Loucy (cell line): Measurements from ENCODE around the gene CHAF1B.

Experiments
- H2AFZ ChIP-seq: fragments of 200-600 bp; sonication (generic); 2 replicates; pipeline ENCODE4 v1.6.0; 2016; ENCODE audit warnings: antibody characterized with exemption, mild to moderate bottlenecking, low read length, moderate library complexity
- H3F3A ChIP-seq: fragments of 200-600 bp; 2 replicates; pipeline ENCODE4 v1.6.0; 2016; ENCODE audit warnings: antibody characterized with exemption, low read depth, mild to moderate bottlenecking
- H3K27me3 ChIP-seq: fragments of 200-600 bp; sonication (generic); 2 replicates; pipeline ENCODE4 v1.6.1; 2014; ENCODE audit warnings: low read length, mild to moderate bottlenecking; ENCODE audit not compliant: insufficient read depth, poor library complexity, severe bottlenecking
- H3K36me3 ChIP-seq: fragments of 200-600 bp; sonication (generic); 2 replicates; pipeline ENCODE4 v1.6.1; 2016; ENCODE audit warnings: low read length; ENCODE audit not compliant: insufficient read depth
- H3K4me1 ChIP-seq: fragments of 200-600 bp; sonication (generic); 2 replicates; pipeline ENCODE4 v1.5.1; 2014; ENCODE audit warnings: low read length, mild to moderate bottlenecking; ENCODE audit not compliant: insufficient read depth, poor library complexity, severe bottlenecking
- H3K4me2 ChIP-seq: fragments of 200-600 bp; sonication (generic); 2 replicates; pipeline ENCODE4 v1.6.0; 2014; ENCODE audit warnings: antibody characterized with exemption, low read length, low read depth, mild to moderate bottlenecking; ENCODE audit not compliant: poor library complexity, severe bottlenecking
- H3K4me3 ChIP-seq: fragments of 200-600 bp; sonication (generic); 2 replicates; pipeline ENCODE4 v1.5.1; 2014; ENCODE audit warnings: low read length, mild to moderate bottlenecking, mixed read lengths; ENCODE audit not compliant: poor library complexity, severe bottlenecking
- H3K79me2 ChIP-seq: fragments of 200-600 bp; sonication (generic); 2 replicates; pipeline ENCODE4 v1.6.1; 2014; ENCODE audit warnings: low read length; ENCODE audit not compliant: insufficient read depth
- H3K9ac ChIP-seq: fragments of 200-600 bp; sonication (generic); 2 replicates; pipeline ENCODE4 v1.6.0; 2014; ENCODE audit warnings: mild to moderate bottlenecking, low read depth, low read length, moderate library complexity; ENCODE audit not compliant: poor library complexity, severe bottlenecking
- H3K9me2 ChIP-seq: fragments of 200-600 bp; sonication (generic); replicated peaks from 2 replicates; pipeline ENCODE4 v1.6.1; 2016; ENCODE audit warnings: low read depth, low read length, mixed read lengths
- H3K9me3 ChIP-seq: fragments of 200-600 bp; sonication (generic); 2 replicates; pipeline ENCODE4 v1.6.1; 2014; ENCODE audit warnings: mild to moderate bottlenecking, antibody characterized with exemption, low read length, low read depth; ENCODE audit not compliant: insufficient read depth
- H4K20me1 ChIP-seq: fragments of 200-600 bp; sonication (generic); 2 replicates; pipeline ENCODE4 v1.6.0; 2014; ENCODE audit warnings: antibody characterized with exemption, low read length, mild to moderate bottlenecking; ENCODE audit not compliant: insufficient read depth, poor library complexity, severe bottlenecking
- CTCF ChIP-seq: fragments of 200-600 bp; sonication (generic); conservative IDR thresholded peaks from 2 replicates; pipeline ENCODE4 v1.5.1; 2014; ENCODE audit warnings: mild to moderate bottlenecking, antibody characterized with exemption, low read length
- EZH2phosphoT487 ChIP-seq: fragments of 200-600 bp; IDR thresholded peaks from 2 replicates; pipeline ENCODE4 v1.6.1; 2018; ENCODE audit warnings: antibody characterized with exemption, mild to moderate bottlenecking, moderate library complexity, borderline replicate concordance

CHAF1B gene

GRCh38 chr21:36446301-36446700 is 61.1 kb downstream of the CHAF1B start:
- no peaks in the 10 kb centered on the region for H3K27me3 ChIP-seq
- TF ChIP-seq CTCF (no peak), EZH2phosphoT487 (no peak)
- no peaks in the 10 kb centered on the region for H3K4me1 ChIP-seq
- no peaks in the 10 kb centered on the region for H3K79me2 ChIP-seq
- H3K36me3 ChIP-seq: no peaks in the 10 kb centered on the region
- no peaks in the 10 kb centered on the region for H3K9me3 ChIP-seq
- H3K4me3 ChIP-seq: no peak overlapping the region
- H3K9me2 ChIP-seq: no peaks in the 10 kb centered on the region
- H3F3A ChIP-seq: no peaks in the 10 kb centered on the region
- H3K9ac ChIP-seq: no peak overlapping the region
- no peaks in the 10 kb centered on the region for H4K20me1 ChIP-seq
- H3K4me2 ChIP-seq: no peak overlapping the region
- no peak overlapping the region for H2AFZ ChIP-seq

- no peaks in the 10 kb centered on the region for H3K27me3 ChIP-seq
- no peak overlapping the region for H2AFZ ChIP-seq
- no peaks in the 10 kb centered on the region for H3K36me3 ChIP-seq
- no peak overlapping the region for H3K9ac ChIP-seq
- no peaks in the 10 kb centered on the region for H3K79me2 ChIP-seq
- H4K20me1 ChIP-seq: no peaks in the 10 kb centered on the region
- peaks cover 10% of the 10 kb centered on the region for H3K4me1 ChIP-seq
- H3K9me3 ChIP-seq: no peaks in the 10 kb centered on the region
- no peak overlapping the region for H3K4me3 ChIP-seq
- TF ChIP-seq EZH2phosphoT487 (no peak), CTCF (no peak)
- no peaks in the 10 kb centered on the region for H3F3A ChIP-seq
- H3K4me2 ChIP-seq: no peak overlapping the region
- H3K9me2 ChIP-seq: no peaks in the 10 kb centered on the region
Measured at GRCh38 chr21:36450511-36450910, 65.3 kb downstream of the CHAF1B start.

GRCh38 chr21:36451506-36451905 is 66.3 kb downstream of the CHAF1B start:
- no peaks in the 10 kb centered on the region for H3K27me3 ChIP-seq
- TF ChIP-seq EZH2phosphoT487: no peak
- TF ChIP-seq CTCF: no peak
- no peak overlapping the region for H3K9ac ChIP-seq

More at GRCh38 chr21:36451506-36451905, 66.3 kb downstream of the CHAF1B start:
- Histone ChIP-seq H3K9me2 (no peaks in the 10 kb centered on the region), H4K20me1 (no peaks in the 10 kb centered on the region), H2AFZ (no peak overlapping the region), H3K4me3 (no peak overlapping the region), H3K36me3 (no peaks in the 10 kb centered on the region), H3K4me1 (peaks cover 10% of the 10 kb centered on the region), H3K9me3 (no peaks in the 10 kb centered on the region), H3F3A (no peaks in the 10 kb centered on the region), H3K79me2 (no peaks in the 10 kb centered on the region), H3K4me2 (no peak overlapping the region)
